K562 (cell line): ENCODE measurements around the gene CARD11. TPM values are rescaled to one million over a fixed set of nuclear protein-coding genes. Genes with fewer than 3 reads are reported as not detected.

Experiments
- ATF1 ChIP-seq, 2 experiments: fragments of 450-650 bp in 1 of 2; IDR thresholded peaks; 2 replicates each; pipeline ENCODE4 v1.6.1; 2016; ENCODE audit warnings: missing compliant biosample characterization in 1 of 2, missing genetic modification characterization in 1 of 2
- ATF3 ChIP-seq, 2 experiments: fragments of 450-650 bp in 1 of 2; sonication (generic) in 1 of 2; formaldehyde crosslinking in 1 of 2; IDR thresholded peaks in 1 of 2; conservative IDR thresholded peaks in 1 of 2; 2 replicates each; pipeline versions ENCODE4 v1.6.1 to v1.8.1; 2016 to 2023; ENCODE audit warnings: mild to moderate bottlenecking in 2 of 2, moderate library complexity in 2 of 2, inconsistent platforms in 1 of 2, missing genetic modification reagents in 1 of 2
- ATF7 ChIP-seq: fragments of 450-650 bp; IDR thresholded peaks from 2 replicates; pipeline ENCODE4 v1.7.1; 2014; ENCODE audit warnings: mild to moderate bottlenecking, moderate library complexity
- CHD2 ChIP-seq: IDR thresholded peaks from 2 replicates; pipeline ENCODE4 v1.6.1; 2011; ENCODE audit warnings: low read depth, low read length
- CTBP1 ChIP-seq: fragments of 450-650 bp; IDR thresholded peaks from 2 replicates; pipeline ENCODE4 v1.6.1; 2016; ENCODE audit warnings: borderline replicate concordance
- JUN ChIP-seq, 2 experiments: sonication (generic) in 1 of 2; formaldehyde crosslinking in 1 of 2; IDR thresholded peaks; 2 replicates each; pipeline versions ENCODE4 v1.6.1 to v1.8.0; 2012 to 2022; ENCODE audit warnings: borderline replicate concordance in 2 of 2, mild to moderate bottlenecking in 2 of 2, improper control_type of control experiment in 1 of 2, low read depth in 1 of 2, low read length in 1 of 2, missing genetic modification reagents in 1 of 2
- JUND ChIP-seq, 2 experiments: IDR thresholded peaks; 2 replicates in 1 of 2; 3 replicates in 1 of 2; pipeline ENCODE4 v1.6.1; 2011; ENCODE audit warnings: borderline replicate concordance in 2 of 2, low read depth in 2 of 2, low read length in 2 of 2, improper control_type of control experiment in 1 of 2, missing biosample characterization in 1 of 2, missing genetic modification characterization in 1 of 2, missing genetic modification reagents in 1 of 2
- RCOR1 ChIP-seq, 2 experiments: IDR thresholded peaks; 2 replicates each; pipeline ENCODE4 v1.6.1; 2012; ENCODE audit warnings: low read depth in 2 of 2, low read length in 2 of 2, borderline replicate concordance in 1 of 2, improper control_type of control experiment in 1 of 2
- RFX7 ChIP-seq: fragments of 250-450 bp; sonication (Bioruptor Pico); IDR thresholded peaks from 2 replicates; pipeline ENCODE4 v1.5.1; 2021; ENCODE audit warnings: mild to moderate bottlenecking
- TGIF2 ChIP-seq: sonication (generic); formaldehyde crosslinking; IDR thresholded peaks from 2 replicates; pipeline ENCODE4 v1.8.1; 2022; ENCODE audit warnings: mild to moderate bottlenecking, missing genetic modification reagents, moderate library complexity
- USF2 ChIP-seq: sonication (generic); formaldehyde crosslinking; IDR thresholded peaks from 2 replicates; pipeline ENCODE4 v1.5.0; 2020; ENCODE audit warnings: missing genetic modification reagents
- polyA plus RNA-seq, 8 experiments: library from polyadenylated mRNA; depleted of rRNA in 4 of 8; stranded (reverse) in 5 of 8; unstranded in 3 of 8; fragments of >200 nt; fragmentation: Nextera tagmentation in 2 of 8; fragmentation: Illumina TruSeq in 1 of 8; extraction: Ambion mirVana in 2 of 8; extraction: Trizol in 1 of 8; gene quantifications; 2 replicates each; pipeline versions ENCODE4 v1.2.1 to v1.2.3, GENCODE V29; 2011 to 2014; ENCODE audit warnings: inconsistent platforms in 1 of 8, missing spikeins in 1 of 8
- total RNA-seq, 7 experiments: library from RNA; depleted of rRNA in 6 of 7; stranded (reverse); fragments of >200 nt in 6 of 7; fragmentation: Illumina TruSeq in 2 of 7; extraction: Trizol in 2 of 7; gene quantifications; 2 replicates each; pipeline versions ENCODE4 v1.2.1 to v1.2.3, GENCODE V29; 2011 to 2021; ENCODE audit warnings: low replicate concordance in 1 of 7
- TF ChIP-seq, protein P1 (sequence below): sonication (generic); formaldehyde crosslinking; IDR thresholded peaks from 2 replicates; pipeline ENCODE4 v1.9.0; 2022; ENCODE audit warnings: mild to moderate bottlenecking, missing genetic modification reagents
- TF ChIP-seq, protein P2 (sequence below), 2 experiments: IDR thresholded peaks in 1 of 2; conservative IDR thresholded peaks in 1 of 2; 2 replicates each; pipeline ENCODE4 v1.6.1; 2016; ENCODE audit warnings: low read depth in 2 of 2, mild to moderate bottlenecking in 1 of 2, missing compliant biosample characterization in 1 of 2, missing genetic modification characterization in 1 of 2, moderate library complexity in 1 of 2
- TF ChIP-seq, protein P3 (sequence below): fragments of 250-450 bp; sonication (Bioruptor Pico); IDR thresholded peaks from 2 replicates; pipeline ENCODE4 v1.8.0; 2021; ENCODE audit warnings: mild to moderate bottlenecking, moderate library complexity
- TF ChIP-seq, protein P4 (sequence below): fragments of 450-650 bp; IDR thresholded peaks from 2 replicates; pipeline ENCODE4 v1.6.1; 2016

The CARD11 gene
- total and polyA plus RNA-seq, 9 of the 15 experiments (the other 6 are each of a cell fraction or from before 2014, with no cell fraction given): 0.07 to 12.8 (median 5.7) TPM

- TF ChIP-seq RFX7 (CRISPR knock-in tag) (no peak), JUN (IDR thresholded peaks at IDR 0.05; ENCODE audit: borderline replicate concordance, low read depth, low read length) (peak; percentile 10; the same call in 1 of the 2 replicates), JUN (CRISPR knock-in tag; IDR thresholded peaks at IDR 0.05; ENCODE audit: borderline replicate concordance) (no peak), ATF1 (CRISPR knock-in tag; IDR thresholded peaks at IDR 0.05) (no peak), ATF1 (tag; IDR thresholded peaks at IDR 0.05) (0 out of 2 replicates have a peak, but pooled peaks have one; percentile 9), RCOR1 (IDR thresholded peaks at IDR 0.05; ENCODE audit: borderline replicate concordance in 1 of 2, low read depth in 2 of 2, low read length in 2 of 2) (peak in 1 of 2 experiments; percentile 41; a peak in 1 of 4 replicates), JUND (IDR thresholded peaks at IDR 0.05; ENCODE audit: borderline replicate concordance, low read depth, low read length) (peak; percentile 33; the same call in 1 of the 2 replicates), JUND (tag; IDR thresholded peaks at IDR 0.05; ENCODE audit: borderline replicate concordance, low read depth, low read length) (peak; percentile 23; the same call in 1 of the 3 replicates), CTBP1 (peak; percentile 47; the same call in 1 of the 2 replicates), ATF3 (IDR thresholded peaks at IDR 0.05) (peak; percentile 63; the same call in 1 of the 2 replicates), ATF3 (CRISPR knock-in tag; conservative IDR thresholded peaks at IDR 0.05) (no peak), USF2 (CRISPR knock-in tag) (peak; percentile 54), CHD2 (no peak), TGIF2 (CRISPR knock-in tag) (no peak), ATF7 (peak; percentile 54; the same call in 1 of the 2 replicates)
- TF ChIP-seq, protein P1, sequence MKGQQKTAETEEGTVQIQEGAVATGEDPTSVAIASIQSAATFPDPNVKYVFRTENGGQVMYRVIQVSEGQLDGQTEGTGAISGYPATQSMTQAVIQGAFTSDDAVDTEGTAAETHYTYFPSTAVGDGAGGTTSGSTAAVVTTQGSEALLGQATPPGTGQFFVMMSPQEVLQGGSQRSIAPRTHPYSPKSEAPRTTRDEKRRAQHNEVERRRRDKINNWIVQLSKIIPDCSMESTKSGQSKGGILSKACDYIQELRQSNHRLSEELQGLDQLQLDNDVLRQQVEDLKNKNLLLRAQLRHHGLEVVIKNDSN (CRISPR knock-in tag): peak; percentile 31; the same call in 1 of the 2 replicates
- TF ChIP-seq, protein P2, sequence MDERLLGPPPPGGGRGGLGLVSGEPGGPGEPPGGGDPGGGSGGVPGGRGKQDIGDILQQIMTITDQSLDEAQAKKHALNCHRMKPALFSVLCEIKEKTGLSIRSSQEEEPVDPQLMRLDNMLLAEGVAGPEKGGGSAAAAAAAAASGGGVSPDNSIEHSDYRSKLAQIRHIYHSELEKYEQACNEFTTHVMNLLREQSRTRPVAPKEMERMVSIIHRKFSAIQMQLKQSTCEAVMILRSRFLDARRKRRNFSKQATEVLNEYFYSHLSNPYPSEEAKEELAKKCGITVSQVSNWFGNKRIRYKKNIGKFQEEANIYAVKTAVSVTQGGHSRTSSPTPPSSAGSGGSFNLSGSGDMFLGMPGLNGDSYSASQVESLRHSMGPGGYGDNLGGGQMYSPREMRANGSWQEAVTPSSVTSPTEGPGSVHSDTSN (CRISPR knock-in tag; IDR thresholded peaks at IDR 0.05; ENCODE audit: low read depth): no peak
- TF ChIP-seq, protein P2 (tag; conservative IDR thresholded peaks at IDR 0.05; ENCODE audit: low read depth): peak; percentile 29; the same call in 1 of the 2 replicates
- TF ChIP-seq, protein P3, sequence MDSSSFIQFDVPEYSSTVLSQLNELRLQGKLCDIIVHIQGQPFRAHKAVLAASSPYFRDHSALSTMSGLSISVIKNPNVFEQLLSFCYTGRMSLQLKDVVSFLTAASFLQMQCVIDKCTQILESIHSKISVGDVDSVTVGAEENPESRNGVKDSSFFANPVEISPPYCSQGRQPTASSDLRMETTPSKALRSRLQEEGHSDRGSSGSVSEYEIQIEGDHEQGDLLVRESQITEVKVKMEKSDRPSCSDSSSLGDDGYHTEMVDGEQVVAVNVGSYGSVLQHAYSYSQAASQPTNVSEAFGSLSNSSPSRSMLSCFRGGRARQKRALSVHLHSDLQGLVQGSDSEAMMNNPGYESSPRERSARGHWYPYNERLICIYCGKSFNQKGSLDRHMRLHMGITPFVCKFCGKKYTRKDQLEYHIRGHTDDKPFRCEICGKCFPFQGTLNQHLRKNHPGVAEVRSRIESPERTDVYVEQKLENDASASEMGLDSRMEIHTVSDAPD (CRISPR knock-in tag): no peak
- TF ChIP-seq, protein P4, sequence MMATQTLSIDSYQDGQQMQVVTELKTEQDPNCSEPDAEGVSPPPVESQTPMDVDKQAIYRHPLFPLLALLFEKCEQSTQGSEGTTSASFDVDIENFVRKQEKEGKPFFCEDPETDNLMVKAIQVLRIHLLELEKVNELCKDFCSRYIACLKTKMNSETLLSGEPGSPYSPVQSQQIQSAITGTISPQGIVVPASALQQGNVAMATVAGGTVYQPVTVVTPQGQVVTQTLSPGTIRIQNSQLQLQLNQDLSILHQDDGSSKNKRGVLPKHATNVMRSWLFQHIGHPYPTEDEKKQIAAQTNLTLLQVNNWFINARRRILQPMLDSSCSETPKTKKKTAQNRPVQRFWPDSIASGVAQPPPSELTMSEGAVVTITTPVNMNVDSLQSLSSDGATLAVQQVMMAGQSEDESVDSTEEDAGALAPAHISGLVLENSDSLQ: peak; percentile 64
Measured at GRCh38 chr7:3067193-3067592, 23.5 kb upstream of the CARD11 start (continued).
